Measurements from ENCODE around the gene ANK3.
"Not testable (repeated sequence)": the region's sequence is repeated elsewhere in the genome, so short reads cannot be mapped to it uniquely, and the experiment has no call there.

Gene ANK3

GRCh38 chr10:60299961-60300883, 89.5 kb downstream of the ANK3 start:
- no peak for DNase-seq

- DNase-seq, result no peak
These were observed 90.3 kb downstream of the ANK3 start for GRCh38 chr10:60299390-60299778.

GRCh38 chr10:60298408-60299389, 91.0 kb downstream of the ANK3 start:
- DNase-seq, result no peak

- DNase-seq, result no peak
These were observed 93.6 kb downstream of the ANK3 start for GRCh38 chr10:60296073-60296472.

GRCh38 chr10:60295028-60295937, 94.4 kb downstream of the ANK3 start:
- no peak for DNase-seq

GRCh38 chr10:60293581-60294175, 96.0 kb downstream of the ANK3 start:
- no peak for DNase-seq

GRCh38 chr10:60292998-60293397, 96.7 kb downstream of the ANK3 start:
- no peak for DNase-seq

GRCh38 chr10:60292536-60292935, 97.1 kb downstream of the ANK3 start:
- not testable (repeated sequence) for DNase-seq

GRCh38 chr10:60291344-60291930, 98.2 kb downstream of the ANK3 start:
- no peak for DNase-seq

GRCh38 chr10:60290558-60290957, 99.1 kb downstream of the ANK3 start:
- DNase-seq, result no peak

- DNase-seq, result no peak
These were observed 99.9 kb downstream of the ANK3 start for GRCh38 chr10:60289800-60290199.

- no peak for DNase-seq
These were observed 101.4 kb downstream of the ANK3 start for GRCh38 chr10:60288256-60288655.

- no peak for DNase-seq
These were observed 103.1 kb downstream of the ANK3 start for GRCh38 chr10:60286559-60286958.

GRCh38 chr10:60283397-60283796, 106.3 kb downstream of the ANK3 start:
- no peak for DNase-seq

- DNase-seq, result no peak
These were observed 106.8 kb downstream of the ANK3 start for GRCh38 chr10:60282771-60283353.

GRCh38 chr10:60281792-60282353, 107.8 kb downstream of the ANK3 start:
- DNase-seq, result no peak

GRCh38 chr10:60281331-60281730, 108.3 kb downstream of the ANK3 start:
- DNase-seq, result no peak

GRCh38 chr10:60280475-60280874, 109.2 kb downstream of the ANK3 start:
- no peak for DNase-seq

GRCh38 chr10:60277656-60278055, 112.0 kb downstream of the ANK3 start:
- no peak for DNase-seq

GRCh38 chr10:60276232-60276631, 113.4 kb downstream of the ANK3 start:
- DNase-seq, result no peak

All from NCI-H1436 (cell line).